ENCODE results near the gene GRIK3. TPM values are rescaled to one million over a fixed set of nuclear protein-coding genes. Genes with fewer than 3 reads are reported as not detected.

The GRIK3 gene
- total RNA-seq, 2 experiments from 2014 or later: 16.3 to 55.0 TPM

- no TSS peak for BruUV-seq (replicated peaks)
- POLR2A ChIA-PET: no interaction called here
- CTCF ChIA-PET (ENCODE audit: unreplicated experiment): no interaction called here
- no peak for DNase-seq (ENCODE audit: low spot score)
- no peak for TF ChIP-seq CTCF (conservative IDR thresholded peaks at IDR 0.05; ENCODE audit: low read length)
- no peak for TF ChIP-seq EZH2phosphoT487 (IDR thresholded peaks at IDR 0.05; ENCODE audit: borderline replicate concordance, low read depth, low read length)
- H3K27ac ChIP-seq (ENCODE audit: low read depth, low read length, poor library complexity, severe bottlenecking): no peak overlapping the region
- H3K4me3 ChIP-seq (ENCODE audit: low read depth, low read length, poor library complexity, severe bottlenecking): no peak overlapping the region
- H3K79me2 ChIP-seq (ENCODE audit: insufficient read depth, low read depth, low read length): no peaks in the 10 kb centered on the region
- H3K4me1 ChIP-seq (ENCODE audit: insufficient read depth, low read length, poor library complexity, severe bottlenecking): no peaks in the 10 kb centered on the region
- H3K4me2 ChIP-seq (ENCODE audit: low read length): no peak overlapping the region
- peaks cover 20% of the 10 kb centered on the region; the same call in 1 of the 2 replicates for H3K36me3 ChIP-seq (ENCODE audit: insufficient read depth, low read length)
- no peaks in the 10 kb centered on the region for H4K20me1 ChIP-seq (ENCODE audit: insufficient read depth, low read length)
- no peak overlapping the region for H2AFZ ChIP-seq (ENCODE audit: low read length)
- H3K9me3 ChIP-seq (ENCODE audit: low read length): no peaks in the 10 kb centered on the region
- intact Hi-C loops (cut with micrococcal nuclease; ENCODE audit: unreplicated experiment): no loop called here
- no peaks in the 10 kb centered on the region for H3K9me2 ChIP-seq (ENCODE audit: insufficient read depth, low read length)
These were observed 215.5 kb downstream of the GRIK3 start for GRCh38 chr1:36818771-36819170.

GRCh38 chr1:36816348-36816747, 218.0 kb downstream of the GRIK3 start:
- POLR2A ChIA-PET: interaction anchor here (0.9 kb wide), 1 partner anchor 10 kb away, joined by 4 read pairs; no protein-coding TSS in a partner anchor
- intact Hi-C loops (cut with micrococcal nuclease; ENCODE audit: unreplicated experiment): no loop called here
- DNase-seq (ENCODE audit: low spot score): no peak
- no TSS peak for BruUV-seq (replicated peaks)
- Histone ChIP-seq H3K27ac (ENCODE audit: low read depth, low read length, poor library complexity, severe bottlenecking) (no peak overlapping the region), H3K36me3 (ENCODE audit: insufficient read depth, low read length) (peaks cover 14% of the 10 kb centered on the region), H4K20me1 (ENCODE audit: insufficient read depth, low read length) (no peaks in the 10 kb centered on the region), H2AFZ (ENCODE audit: low read length) (no peak overlapping the region), H3K4me1 (ENCODE audit: insufficient read depth, low read length, poor library complexity, severe bottlenecking) (no peaks in the 10 kb centered on the region), H3K4me3 (ENCODE audit: low read depth, low read length, poor library complexity, severe bottlenecking) (no peak overlapping the region), H3K4me2 (ENCODE audit: low read length) (no peak overlapping the region), H3K9me3 (ENCODE audit: low read length) (no peaks in the 10 kb centered on the region), H3K79me2 (ENCODE audit: insufficient read depth, low read depth, low read length) (no peaks in the 10 kb centered on the region), H3K9me2 (ENCODE audit: insufficient read depth, low read length) (no peaks in the 10 kb centered on the region)
- TF ChIP-seq EZH2phosphoT487 (IDR thresholded peaks at IDR 0.05; ENCODE audit: borderline replicate concordance, low read depth, low read length) (no peak), CTCF (conservative IDR thresholded peaks at IDR 0.05; ENCODE audit: low read length) (no peak)
- CTCF ChIA-PET (ENCODE audit: unreplicated experiment): no interaction called here

- Histone ChIP-seq H3K27ac (ENCODE audit: low read depth, low read length, poor library complexity, severe bottlenecking) (no peak overlapping the region), H3K36me3 (ENCODE audit: insufficient read depth, low read length) (peaks cover 14% of the 10 kb centered on the region), H3K4me3 (ENCODE audit: low read depth, low read length, poor library complexity, severe bottlenecking) (no peak overlapping the region), H2AFZ (ENCODE audit: low read length) (no peak overlapping the region), H3K9me2 (ENCODE audit: insufficient read depth, low read length) (no peaks in the 10 kb centered on the region), H3K79me2 (ENCODE audit: insufficient read depth, low read depth, low read length) (no peaks in the 10 kb centered on the region), H3K9me3 (ENCODE audit: low read length) (no peaks in the 10 kb centered on the region), H3K4me1 (ENCODE audit: insufficient read depth, low read length, poor library complexity, severe bottlenecking) (no peaks in the 10 kb centered on the region), H4K20me1 (ENCODE audit: insufficient read depth, low read length) (no peaks in the 10 kb centered on the region), H3K4me2 (ENCODE audit: low read length) (no peak overlapping the region)
- ChIA-PET POLR2A (no interaction called here), CTCF (ENCODE audit: unreplicated experiment) (no interaction called here)
- DNase-seq (ENCODE audit: low spot score): no peak
- no TSS peak for BruUV-seq (replicated peaks)
- TF ChIP-seq CTCF (conservative IDR thresholded peaks at IDR 0.05; ENCODE audit: low read length) (no peak), EZH2phosphoT487 (IDR thresholded peaks at IDR 0.05; ENCODE audit: borderline replicate concordance, low read depth, low read length) (no peak)
- intact Hi-C loops (cut with micrococcal nuclease; ENCODE audit: unreplicated experiment): no loop called here
These were observed 219.5 kb downstream of the GRIK3 start for GRCh38 chr1:36814774-36815173.

Data from OCI-LY7 (cell line).